Measurements from ENCODE around the gene PLK4. TPM values are rescaled to one million over a fixed set of nuclear protein-coding genes. Genes with fewer than 3 reads are reported as not detected.

Gene PLK4
- total and polyA plus RNA-seq, 2 of the 4 experiments (the other 2 are of a cell fraction), result 11.2 to 15.1 TPM

- H2AK5ac ChIP-seq (ENCODE audit: low read depth, low read length), result no peak overlapping the region
- no peak overlapping the region for H4K8ac ChIP-seq (ENCODE audit: low read depth in 2 of 2, low read length in 2 of 2)
- H3K9me3 ChIP-seq (ENCODE audit: control insufficient read depth, insufficient read depth, low read length), result no peaks in the 10 kb centered on the region
- no peak overlapping the region for H3K56ac ChIP-seq (ENCODE audit: extremely low read depth, insufficient read depth, low read length)
- intact Hi-C loops (cut with micrococcal nuclease) (no loop called here), dilution Hi-C loops (cut with HindIII; ENCODE audit: low sequenced_read_pairs, unreplicated experiment) (no loop called here), in situ Hi-C loops (cut with MboI; ENCODE audit: low sequenced_read_pairs) (no loop called here)
- ChIA-PET CTCF (no interaction called here), POLR2A (ENCODE audit: unreplicated experiment) (no interaction called here)
- no peak overlapping the region for H2BK20ac ChIP-seq (ENCODE audit: low read depth, low read length)
- no TSS peak for BruUV-seq (replicated peaks)
- DNase-seq (peak; percentile 30), ATAC-seq (ENCODE audit: low read depth) (peak; percentile 59; the same call in 1 of the 2 replicates)
- no peaks in the 10 kb centered on the region for H4K20me1 ChIP-seq (ENCODE audit: insufficient read depth, low read length)
- H3K4me3 ChIP-seq (ENCODE audit: insufficient read depth, low read depth, low read length), result no peak overlapping the region
- H2BK5ac ChIP-seq (ENCODE audit: low read depth, low read length, poor library complexity, severe bottlenecking), result no peak overlapping the region
- H2BK120ac ChIP-seq (ENCODE audit: low read depth, low read length), result no peak overlapping the region
- TF ChIP-seq SMC3 (IDR thresholded peaks at IDR 0.05; ENCODE audit: low read depth, low read length) (no peak), FOS (IDR thresholded peaks at IDR 0.05; ENCODE audit: low read depth, low read length) (0 out of 2 replicates have a peak, but pooled peaks have one; percentile 17)
- no peak overlapping the region for H4K91ac ChIP-seq (ENCODE audit: insufficient read depth, low read depth, low read length)
- no peak overlapping the region for H3K18ac ChIP-seq (ENCODE audit: low read depth, low read length)
- H3K14ac ChIP-seq (replicated peaks; ENCODE audit: low read depth, low read length), result no peak overlapping the region
- no peak overlapping the region; the same call in 1 of the 2 replicates for H3K4me2 ChIP-seq (ENCODE audit: low read depth, low read length)
- no peak overlapping the region for H3K23ac ChIP-seq (ENCODE audit: low read depth, low read length)
- no peak overlapping the region for H4K5ac ChIP-seq (ENCODE audit: low read depth, low read length)
- no peaks in the 10 kb centered on the region for H3K79me1 ChIP-seq (ENCODE audit: low read depth in 1 of 2, low read length in 2 of 2)
- no peak overlapping the region for H2AK9ac ChIP-seq (replicated peaks; ENCODE audit: low read depth, low read length, poor library complexity)
- H3K9ac ChIP-seq (ENCODE audit: low read depth, low read length), result no peak overlapping the region
- H3K36me3 ChIP-seq (ENCODE audit: control insufficient read depth, insufficient read depth, low read length), result peaks cover 3% of the 10 kb centered on the region; the same call in 1 of the 2 replicates
- H3K27me3 ChIP-seq (ENCODE audit: control insufficient read depth, insufficient read depth, low read length), result no peaks in the 10 kb centered on the region
- no peak overlapping the region for H2BK15ac ChIP-seq (ENCODE audit: low read depth, low read length)
- H2AFZ ChIP-seq (replicated peaks; ENCODE audit: low read length, poor library complexity), result no peak overlapping the region
- H3K9me1 ChIP-seq (ENCODE audit: insufficient read depth, low read length), result no peaks in the 10 kb centered on the region
- H3K4ac ChIP-seq (ENCODE audit: low read depth, low read length), result no peak overlapping the region
- peaks cover 3% of the 10 kb centered on the region; the same call in 1 of the 2 replicates for H3K4me1 ChIP-seq (ENCODE audit: control insufficient read depth, insufficient read depth, low read length)
- WGBS, 2 experiments (ENCODE audit: extremely low coverage in 2 of 2, insufficient read length in 1 of 2), result no CpG with 5 or more reads among the region's 1 CpG
- no peak overlapping the region for H3K27ac ChIP-seq (ENCODE audit: insufficient read depth, low read length)
Measured at GRCh38 chr4:127936974-127937373, 56.3 kb downstream of the PLK4 start.

Small RNA genes within 50 kb of the gene (microRNA-seq; reads per million reads assigned to microRNA genes)
- not detected for gene RNU6-583P (ENCODE audit: insufficient read depth, insufficient read length)

Small RNA genes within 50 kb of the gene (small RNA-seq; reads per million reads assigned to genes)
- gene RNU6-583P, result 0 reads per million in 5 experiments

Other genes starting within 250 kb of the PLK4 start
- gene INTU, start 247.9 kb upstream of the PLK4 start, total RNA-seq (2012; rRNA removed), result 10.8 and 12.5 TPM in 2 replicates
- 4.8 and 6.5 TPM in 2 replicates for gene INTU, start 247.9 kb upstream of the PLK4 start, polyA plus RNA-seq (2012; rRNA removed)
- gene SLC25A31, start 150.5 kb upstream of the PLK4 start, total RNA-seq (2012; rRNA removed), result not detected in 2 replicates
- not detected in 2 replicates for gene SLC25A31, start 150.5 kb upstream of the PLK4 start, polyA plus RNA-seq (2012; rRNA removed)
- 2.3 and 3.9 TPM in 2 replicates for gene HSPA4L, start 98.6 kb upstream of the PLK4 start, total RNA-seq (2012; rRNA removed)
- gene HSPA4L, start 98.6 kb upstream of the PLK4 start, polyA plus RNA-seq (2012; rRNA removed), result 0.84 and 0.89 TPM in 2 replicates
- gene MFSD8, start 84.3 kb downstream of the PLK4 start, total RNA-seq (2012; rRNA removed), result 31.4 and 36.7 TPM in 2 replicates
- gene MFSD8, start 84.3 kb downstream of the PLK4 start, polyA plus RNA-seq (2012; rRNA removed), result 6.5 and 8.8 TPM in 2 replicates
- 4.3 and 4.7 TPM in 2 replicates for gene ABHD18, start 84.5 kb downstream of the PLK4 start, total RNA-seq (2012; rRNA removed)
- 1.2 and 2.4 TPM in 2 replicates for gene ABHD18, start 84.5 kb downstream of the PLK4 start, polyA plus RNA-seq (2012; rRNA removed)
- gene LARP1B, start 180.4 kb downstream of the PLK4 start, total RNA-seq (2012; rRNA removed), result 11.1 and 21.9 TPM in 2 replicates
- 7.9 and 8.8 TPM in 2 replicates for gene LARP1B, start 180.4 kb downstream of the PLK4 start, polyA plus RNA-seq (2012; rRNA removed)